Hematopoietic multipotent progenitor cell treated with erythropoietin and hydrocortisone succinate and interleukin-3 and kit ligand, for 17 days (in vitro differentiated cells): ENCODE measurements around the gene HDAC7.

Experiments
- DNase-seq: peaks from one replicate; pipeline ENCODE4 v3.0.0-alpha.2; 2015; ENCODE audit warnings: low spot score

HDAC7 gene

DNA sequence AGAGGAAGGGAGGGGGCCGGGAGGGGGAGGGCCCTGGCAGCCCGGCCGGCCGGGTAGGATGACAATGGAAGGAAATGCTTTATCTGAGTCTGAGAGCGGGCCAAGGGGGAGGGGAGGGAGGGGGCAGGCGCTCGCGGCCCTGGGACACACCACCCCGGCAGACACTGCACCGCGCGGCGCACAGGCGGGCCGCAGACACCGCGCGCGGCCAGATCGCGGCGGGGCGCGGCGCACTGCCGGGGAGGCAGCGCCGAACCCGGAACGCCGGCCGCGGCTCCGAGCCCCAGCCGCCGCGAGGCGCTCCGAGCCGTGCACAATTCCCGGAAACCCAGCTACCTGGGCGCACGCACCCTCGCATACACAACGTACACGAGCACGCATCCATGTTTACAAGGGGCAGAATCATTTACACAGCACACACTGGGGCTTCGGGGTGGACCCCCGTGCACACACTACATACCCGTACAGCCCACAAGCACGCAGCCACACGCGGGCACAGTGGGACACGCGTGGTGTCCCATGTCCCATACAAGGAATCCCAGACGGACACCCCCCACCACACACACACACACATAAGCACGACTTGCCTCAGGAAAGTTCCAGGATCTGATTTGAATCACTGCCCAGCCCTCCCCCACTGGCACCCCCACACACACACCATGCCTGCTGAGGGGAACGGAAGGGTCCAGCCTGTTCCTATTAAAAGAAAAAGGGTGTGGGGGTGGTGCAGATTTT is at the start of gene HDAC7:
HDAC7 (minus strand) TSS at position 8 of the 735 bp plus-strand sequence. CDS start 118 bp downstream, outside the sequence.
- no peak for DNase-seq

DNA sequence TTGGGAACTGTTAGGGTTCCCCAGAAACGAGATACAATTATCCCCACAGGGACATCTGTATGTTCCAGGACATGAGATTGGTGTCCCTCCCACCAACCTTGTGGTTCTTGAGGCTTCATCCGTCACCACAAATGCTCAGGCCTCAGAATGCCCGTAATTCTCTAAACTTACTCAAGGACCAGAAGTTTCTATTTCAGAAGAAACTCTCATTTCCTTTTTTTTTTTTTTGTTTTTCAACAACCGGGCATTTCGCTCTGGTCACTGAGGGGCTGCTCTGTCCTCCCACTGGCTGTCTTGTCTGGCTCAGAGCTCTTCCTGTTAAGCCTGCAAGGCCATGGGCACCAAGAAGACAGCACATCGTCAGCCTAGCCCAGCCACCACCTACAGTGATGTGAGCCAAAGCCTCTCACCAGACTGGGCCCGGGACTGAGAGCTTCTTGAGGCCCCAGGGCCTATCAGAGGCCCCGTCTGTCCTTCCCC is 48.9 kb upstream of the HDAC7 start:
- DNase-seq, result no peak

DNA sequence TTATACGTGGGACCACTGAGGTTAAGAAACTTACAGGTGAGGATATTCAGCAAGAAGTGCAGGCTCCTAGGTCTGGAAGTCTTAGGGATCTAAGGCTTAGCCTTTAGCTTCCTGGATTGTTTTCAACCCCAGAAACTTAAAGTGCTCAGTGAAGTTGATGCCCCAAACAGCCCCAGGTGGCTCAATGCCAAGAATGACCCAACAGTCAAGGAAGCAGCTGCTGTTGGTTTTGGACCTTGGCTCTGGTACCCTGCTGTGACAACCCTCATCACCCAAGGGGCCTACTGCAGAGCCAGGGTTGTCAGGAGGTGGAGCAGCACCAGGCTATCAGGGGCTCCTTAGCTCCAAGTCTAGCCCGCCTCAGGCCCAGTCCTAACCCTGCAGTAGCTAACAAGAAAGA is 48.3 kb upstream of the HDAC7 start:
- no peak for DNase-seq

DNA sequence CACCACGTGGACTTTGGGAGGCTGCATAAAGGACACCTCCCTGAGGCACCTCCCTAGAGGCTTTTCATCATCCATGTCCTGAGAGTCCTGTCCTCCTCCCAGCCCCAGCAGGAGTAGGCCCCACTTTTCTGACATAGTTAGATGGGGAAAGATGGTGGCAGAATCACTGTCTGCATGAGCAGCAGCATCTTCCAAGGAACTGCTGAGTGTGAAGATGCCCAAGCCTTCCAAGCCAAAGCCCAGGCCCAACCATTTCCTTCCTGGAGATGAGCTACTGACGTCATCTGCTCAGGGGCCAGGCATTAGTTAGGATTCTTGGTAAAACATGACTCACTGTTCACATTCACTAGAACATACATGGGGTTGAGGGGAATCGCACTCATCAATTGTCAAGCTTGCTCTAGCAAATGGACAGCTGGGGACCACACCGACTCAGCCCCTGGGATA is 47.8 kb upstream of the HDAC7 start:
- no peak for DNase-seq

DNA sequence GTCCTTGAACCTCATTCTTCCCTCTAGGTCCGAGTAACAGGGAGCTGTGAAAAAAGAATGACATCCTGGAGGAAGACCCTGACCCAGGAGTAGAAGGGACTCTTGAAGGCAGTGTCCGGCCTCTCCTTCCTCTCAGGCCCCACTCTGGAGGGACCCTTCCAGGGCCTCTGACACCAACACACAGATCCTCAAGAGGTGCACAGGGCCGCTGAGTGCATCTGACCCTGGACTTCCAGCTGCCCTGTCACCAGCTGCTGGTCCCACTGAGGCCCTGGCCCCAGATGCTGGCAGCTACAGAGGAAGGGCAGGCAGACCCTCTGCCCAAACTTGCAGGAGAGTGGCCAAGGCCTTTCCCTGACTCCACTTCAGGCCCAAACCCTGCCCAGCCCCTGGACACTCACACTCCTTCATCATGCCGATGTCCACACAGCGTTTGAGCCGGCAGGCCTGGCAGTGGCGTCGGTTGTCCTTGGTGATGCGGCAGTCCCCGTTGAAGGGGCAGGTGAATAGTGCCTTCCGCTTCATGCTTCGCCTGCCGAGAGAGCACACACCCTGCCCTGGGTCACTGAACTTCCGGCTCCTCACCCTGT is 45.0 kb upstream of the HDAC7 start:
- no peak for DNase-seq

DNA sequence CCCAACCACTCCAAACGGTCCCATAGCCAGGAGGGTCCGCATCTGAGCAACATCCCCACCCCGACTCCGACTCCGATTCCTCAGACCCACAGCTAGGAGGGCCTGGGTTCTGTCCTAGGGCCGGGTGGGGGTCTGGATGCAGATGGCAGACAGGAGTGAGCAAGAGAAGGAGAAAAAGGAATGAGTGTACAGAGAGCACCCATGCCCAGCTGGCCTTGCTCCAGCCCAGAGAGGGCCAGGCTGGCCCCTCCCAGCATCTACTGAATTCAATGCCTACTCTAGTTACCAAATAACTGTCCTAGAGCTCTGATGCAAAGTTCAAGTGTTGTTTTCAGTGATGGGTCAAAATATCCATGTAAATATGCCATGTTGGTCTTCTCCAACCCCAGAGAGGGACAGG is 44.3 kb upstream of the HDAC7 start:
- no peak for DNase-seq

DNA sequence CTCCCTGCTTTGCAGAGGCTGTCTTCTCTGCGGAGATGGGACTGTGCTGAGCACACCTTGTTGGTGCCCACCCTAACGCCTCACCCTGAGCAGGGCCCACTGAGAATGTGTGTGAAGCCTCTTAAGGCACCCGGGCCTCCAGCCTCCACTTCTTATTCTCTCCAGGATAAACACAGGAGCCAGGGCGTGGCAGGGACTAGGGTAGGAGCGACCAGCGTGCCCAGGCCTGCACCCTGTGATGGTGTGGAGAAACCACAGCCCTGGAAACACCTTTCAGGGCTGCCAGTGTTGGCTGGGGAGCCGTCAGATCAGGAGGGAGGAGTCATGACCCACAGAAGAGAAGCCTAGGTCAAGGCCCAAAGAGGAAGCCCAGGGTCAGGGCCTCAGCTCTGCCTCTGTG is 43.8 kb upstream of the HDAC7 start:
- DNase-seq, result no peak

DNA sequence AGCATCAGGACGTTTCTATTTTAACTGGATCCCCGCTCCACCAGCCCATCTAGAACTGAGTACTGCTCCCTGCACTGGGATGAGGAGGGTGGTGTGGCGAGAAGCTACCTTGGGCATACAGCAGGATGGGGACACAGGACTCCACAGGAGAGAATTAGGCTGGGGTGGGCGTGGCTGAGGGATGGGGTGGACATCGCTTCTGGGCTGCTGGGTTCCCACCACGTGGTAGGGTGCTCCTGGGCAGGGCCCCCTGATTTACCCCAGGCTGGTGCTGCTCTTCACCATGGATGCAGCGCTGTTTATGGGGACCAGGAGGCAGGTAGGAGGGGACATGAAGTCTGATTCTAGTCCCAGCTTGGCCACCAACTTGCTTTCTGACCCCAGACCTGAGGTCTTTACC is 43.2 kb upstream of the HDAC7 start:
- DNase-seq, result no peak

DNA sequence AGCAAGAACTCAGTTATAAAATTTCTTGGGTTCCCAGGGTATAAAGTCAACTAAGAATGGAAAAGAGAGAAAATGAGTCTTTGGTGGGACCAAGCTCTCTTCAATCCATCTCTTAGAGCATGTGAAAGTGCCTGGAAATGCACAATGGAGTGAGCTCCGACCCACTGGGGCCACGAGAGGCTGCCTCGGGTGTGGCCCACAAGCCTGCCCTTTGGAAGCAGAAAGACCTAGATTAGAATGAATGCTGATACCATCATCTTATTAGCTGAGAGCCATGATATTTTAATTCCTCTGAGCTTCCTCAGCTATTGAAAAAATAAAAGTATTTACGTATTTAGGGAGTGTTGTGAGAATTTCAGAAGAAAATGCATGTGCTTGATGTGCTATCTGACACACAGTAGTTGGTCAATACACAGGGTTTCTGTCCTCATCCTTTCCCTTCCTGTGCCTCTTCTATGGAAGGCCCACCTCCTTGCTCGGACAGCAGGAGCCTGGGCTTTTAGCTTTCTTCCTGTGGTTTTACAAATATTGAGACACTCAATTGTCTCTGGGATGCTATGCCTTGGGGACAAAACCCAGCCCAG is 42.6 kb upstream of the HDAC7 start:
- no peak for DNase-seq

DNA sequence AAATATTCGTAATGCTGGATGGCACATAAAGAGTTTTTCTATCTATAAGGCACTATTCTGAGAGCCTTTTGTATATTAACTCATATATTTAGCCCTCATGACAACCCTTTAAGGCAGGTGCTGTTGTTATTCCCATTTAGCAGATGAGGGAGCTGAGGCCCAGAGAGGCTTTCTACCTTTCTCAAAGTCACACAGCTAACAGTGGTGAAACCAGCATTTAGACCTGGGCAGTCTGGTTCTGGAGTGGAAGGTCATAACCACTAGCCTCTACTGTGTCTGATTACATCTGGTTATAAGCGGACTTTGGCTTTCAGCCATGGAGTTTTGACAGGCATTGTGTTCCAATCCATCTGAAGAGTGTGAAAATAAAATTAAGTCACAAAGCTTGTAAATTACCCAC is 41.2 kb upstream of the HDAC7 start:
- no peak for DNase-seq

DNA sequence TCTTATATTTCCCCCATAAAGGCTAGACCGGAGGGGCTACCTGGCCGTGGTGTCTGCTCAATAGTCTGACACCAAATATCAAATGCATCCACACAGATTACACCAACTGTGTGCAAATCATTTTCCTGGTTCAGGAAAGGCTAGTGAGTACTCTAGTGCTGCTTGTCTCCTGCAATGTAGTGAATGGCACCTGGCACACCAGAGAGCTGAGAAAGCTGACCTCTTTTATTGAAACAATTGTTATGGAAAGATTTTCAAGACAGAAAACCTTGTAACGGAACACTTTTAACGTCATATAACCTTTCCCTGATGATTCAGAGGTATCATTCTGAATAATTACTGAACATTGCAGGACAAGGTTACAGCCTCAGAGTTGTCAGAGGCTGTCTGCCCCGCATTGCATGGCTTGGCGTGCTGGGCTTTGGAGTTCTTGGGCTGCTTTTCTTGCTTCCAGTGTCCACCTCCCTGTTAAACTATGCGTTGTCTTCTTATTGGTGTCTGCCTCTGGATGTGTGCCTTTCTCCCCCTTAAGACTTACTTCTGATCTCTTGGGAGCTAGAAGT is 40.7 kb upstream of the HDAC7 start:
- DNase-seq, result no peak

DNA sequence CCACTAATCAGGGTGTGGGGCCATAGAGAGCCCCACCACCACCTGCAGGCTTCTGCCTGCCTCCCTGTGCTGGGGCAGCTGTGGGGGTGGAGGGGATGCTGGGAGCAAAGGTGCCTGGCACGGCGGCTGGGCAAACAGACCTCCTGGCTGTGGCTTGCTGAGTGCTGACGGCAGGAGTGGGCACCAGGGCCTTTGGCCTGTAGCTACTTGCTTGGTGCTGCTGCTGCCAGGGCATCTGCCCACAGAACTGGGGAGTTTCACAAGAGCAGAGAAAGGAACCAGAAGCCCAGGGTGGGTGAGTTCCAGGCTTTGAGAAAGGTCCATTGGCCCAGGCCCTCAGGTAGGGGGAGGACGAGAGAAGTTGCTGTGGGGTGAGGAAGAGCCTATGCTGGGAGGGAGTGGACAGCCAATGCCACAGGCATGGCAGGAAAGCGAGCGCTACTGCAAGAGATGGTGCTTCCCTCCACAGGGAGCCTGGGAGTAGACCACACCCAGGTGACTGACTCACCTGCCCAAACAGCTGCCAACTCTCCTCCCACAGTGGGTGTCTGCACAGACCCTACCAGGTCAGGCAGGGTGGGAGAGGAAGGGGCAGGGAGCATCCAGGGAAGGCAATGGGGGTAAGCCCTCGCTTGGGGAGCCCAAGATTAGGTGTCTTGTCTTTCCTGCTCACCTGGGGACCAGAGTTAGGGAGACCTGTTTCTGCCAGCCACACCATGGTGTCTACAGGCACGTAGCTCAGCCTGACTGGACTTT is 39.0 kb upstream of the HDAC7 start:
- DNase-seq, result no peak

DNA sequence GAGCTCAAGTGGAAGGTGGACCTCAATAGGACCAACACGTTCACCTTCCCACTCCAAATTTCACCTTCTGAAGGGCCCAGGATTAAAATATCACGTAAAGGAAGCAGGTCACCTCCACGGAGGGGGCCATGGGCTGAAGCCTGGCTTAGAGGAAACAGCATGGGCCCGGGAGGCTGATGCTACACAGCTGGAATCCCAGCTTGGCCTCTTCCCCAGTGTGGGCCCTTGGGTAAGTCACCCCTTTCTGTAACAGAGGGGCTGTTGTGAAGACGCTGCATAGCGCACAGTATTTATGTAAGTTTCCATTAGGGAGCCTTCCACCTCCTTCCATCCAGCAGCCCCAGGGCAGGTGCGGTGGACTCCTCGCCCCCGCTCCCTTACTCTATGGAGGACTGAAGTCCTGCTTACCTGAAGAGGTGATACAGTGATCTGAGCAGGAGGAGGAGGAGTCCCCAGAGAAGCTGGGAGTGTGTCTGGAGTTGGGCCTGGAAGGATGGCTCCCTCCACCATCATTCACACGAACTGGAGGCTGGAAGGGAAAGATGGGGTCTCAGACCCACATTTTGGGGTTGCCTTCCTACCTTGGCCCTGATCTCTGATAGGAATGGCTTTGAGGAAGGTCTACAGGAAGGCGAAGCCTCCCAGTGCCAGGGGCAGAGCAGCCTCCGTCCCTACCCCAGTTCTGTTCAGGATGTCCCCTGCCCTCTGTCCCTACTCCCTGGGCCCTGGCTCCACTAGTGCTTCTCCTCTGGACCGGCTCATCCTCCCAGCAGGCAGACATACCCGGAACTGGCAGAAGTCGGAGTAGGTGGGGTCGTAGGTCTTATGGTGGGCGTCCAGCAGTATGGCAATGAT is 37.2 kb upstream of the HDAC7 start:
- DNase-seq, result no peak

DNA sequence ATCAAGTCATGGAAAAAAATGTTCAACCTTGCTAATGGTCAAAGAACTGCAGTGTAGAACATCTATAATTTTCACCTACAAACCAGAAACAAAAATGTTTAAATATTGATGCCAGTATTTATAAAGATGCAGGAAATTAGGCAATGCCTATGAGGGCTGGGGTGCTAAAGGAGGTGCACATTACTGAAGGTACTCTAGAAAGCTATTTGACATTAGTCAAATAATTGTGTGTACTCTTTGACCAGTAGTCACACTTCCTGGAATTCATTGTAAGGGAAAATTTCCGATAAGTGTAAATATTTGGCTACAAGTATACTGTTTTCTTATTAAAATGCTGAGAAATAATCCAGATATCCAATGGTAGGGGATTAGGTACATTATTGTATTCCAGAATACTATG is 36.4 kb upstream of the HDAC7 start:
- no peak for DNase-seq

DNA sequence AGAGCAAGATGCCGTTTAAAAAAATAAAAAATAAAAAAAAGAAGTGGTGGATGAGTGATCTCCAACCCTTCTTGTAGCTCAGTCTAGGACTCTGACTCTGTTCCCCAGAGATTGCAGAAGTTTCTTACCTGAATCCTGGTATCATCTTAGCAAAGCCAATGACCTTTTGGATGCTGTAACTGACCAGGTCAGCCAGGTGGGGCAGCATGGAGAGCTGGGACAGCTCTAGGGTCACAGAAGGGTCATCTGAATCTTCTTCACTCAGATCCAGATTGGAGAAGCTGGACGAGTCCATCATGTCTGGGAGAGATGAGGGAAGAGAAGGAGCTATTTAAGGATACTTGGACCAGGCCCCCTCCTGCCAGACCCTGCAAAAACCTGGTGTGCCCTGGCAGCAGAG is 35.8 kb upstream of the HDAC7 start:
- no peak for DNase-seq

DNA sequence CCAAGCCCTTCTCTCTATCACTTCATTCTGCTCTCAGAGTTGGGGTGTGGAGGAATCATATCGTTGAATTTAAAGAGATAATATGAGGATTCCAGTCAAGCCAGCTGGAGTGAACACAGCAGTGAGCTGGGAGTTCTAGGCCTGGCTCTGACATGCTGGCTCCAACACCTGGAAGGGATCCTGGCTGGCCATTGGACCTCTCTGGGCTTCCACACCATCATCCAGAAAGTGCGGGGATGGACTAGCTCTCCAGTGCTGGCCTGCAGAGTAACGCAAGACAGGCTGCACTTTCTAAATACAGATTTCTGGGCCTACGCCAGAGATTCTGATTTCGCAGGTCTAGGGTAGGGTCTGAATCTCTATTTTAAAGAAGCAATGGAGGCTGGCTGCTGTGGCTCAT is 34.8 kb upstream of the HDAC7 start:
- DNase-seq, result no peak

DNA sequence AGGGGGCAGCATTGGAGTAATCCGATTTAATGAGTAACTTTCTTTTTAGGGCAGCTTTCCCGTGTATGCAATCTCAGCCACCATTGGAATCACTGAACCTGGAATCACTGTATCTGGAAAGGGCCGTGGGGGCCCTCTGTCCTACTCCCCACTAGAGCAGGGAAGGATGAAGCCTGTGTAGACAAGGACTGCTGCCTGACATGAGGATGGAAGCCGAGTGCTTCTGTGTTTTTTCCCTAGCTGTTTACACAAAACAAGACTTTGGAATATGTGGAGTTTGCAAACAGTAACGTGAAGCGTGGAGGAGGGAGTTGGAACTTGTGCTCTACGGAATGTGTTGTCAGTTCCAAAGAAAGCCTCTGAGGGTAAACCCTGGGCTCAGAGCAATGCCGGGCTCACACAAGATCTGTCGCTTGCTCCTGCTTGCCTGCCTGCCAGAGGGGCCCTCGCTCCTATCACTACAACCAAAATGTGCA is 32.4 kb upstream of the HDAC7 start:
- DNase-seq, result no peak

DNA sequence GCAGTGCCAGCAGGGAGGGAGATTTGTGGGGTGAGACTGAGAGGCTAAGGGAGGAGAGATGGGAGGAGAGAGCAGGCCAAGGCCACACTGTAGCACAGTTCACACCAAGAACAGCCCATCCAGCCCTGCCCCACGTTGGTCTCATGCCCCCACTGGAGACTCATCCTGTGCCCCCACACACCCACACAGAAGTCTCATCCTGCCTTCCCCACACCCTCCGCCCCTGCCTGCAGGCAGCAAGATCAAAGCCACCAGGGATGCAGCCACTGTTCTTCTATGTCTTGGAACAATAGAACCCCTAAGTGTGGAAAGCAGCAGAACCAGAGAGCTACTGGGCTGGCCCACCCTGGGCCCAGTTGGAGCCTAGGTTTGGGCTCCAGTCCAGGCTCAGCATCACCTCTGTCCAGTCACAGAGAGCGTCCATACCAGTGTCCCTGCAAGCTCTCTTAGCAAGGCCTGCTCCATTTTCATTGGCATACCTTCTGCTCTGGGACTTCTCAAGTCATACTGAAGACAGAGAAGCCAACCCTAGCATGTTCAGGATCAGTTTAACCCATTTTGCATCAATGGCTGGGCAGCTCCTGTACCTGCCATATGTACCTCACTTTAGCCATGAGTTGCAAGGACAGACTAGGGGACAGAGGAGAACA is 31.7 kb upstream of the HDAC7 start:
- no peak for DNase-seq

DNA sequence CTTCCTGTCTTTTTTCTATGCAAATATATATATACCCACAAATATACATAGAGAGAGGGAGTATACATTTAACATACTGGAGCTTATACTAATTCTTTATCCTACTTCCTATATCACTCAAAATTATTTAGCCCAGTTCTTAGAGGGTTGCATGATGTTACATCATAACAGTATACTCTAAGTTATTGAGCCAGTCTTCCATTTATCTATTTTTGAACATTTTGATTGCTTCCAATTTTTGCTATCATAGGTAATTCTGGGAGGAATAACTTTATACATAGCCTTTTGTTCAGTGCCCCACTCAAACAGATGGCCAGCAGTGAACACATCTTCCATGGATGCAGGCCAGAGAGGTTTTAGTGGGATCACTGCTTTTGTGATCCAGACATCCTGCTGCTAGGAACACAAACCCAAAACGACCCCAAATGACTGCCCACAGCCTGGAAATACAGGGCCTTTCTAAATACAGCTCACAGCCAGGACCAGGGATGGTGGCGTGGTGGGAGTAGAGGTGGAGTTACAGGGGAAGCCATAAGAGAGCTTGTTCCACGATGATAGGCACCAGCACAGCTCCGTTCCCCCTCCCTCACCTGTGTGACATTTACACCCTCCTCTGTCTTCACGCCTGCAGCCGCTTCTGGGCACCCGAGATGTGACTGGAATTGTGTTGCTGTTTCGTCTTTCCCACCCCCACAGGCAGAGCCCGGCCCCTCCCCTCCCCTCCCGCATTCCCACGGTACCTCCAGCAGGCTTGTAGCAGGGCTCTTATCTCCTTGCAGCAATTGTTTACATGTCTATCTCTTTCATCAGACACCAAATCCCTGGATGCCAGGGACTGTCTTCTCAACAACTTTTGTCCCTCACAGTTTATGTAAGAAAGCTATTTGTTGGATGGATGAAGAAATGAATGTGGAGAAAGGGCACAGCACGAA is 30.7 kb upstream of the HDAC7 start:
- no peak for DNase-seq

DNA sequence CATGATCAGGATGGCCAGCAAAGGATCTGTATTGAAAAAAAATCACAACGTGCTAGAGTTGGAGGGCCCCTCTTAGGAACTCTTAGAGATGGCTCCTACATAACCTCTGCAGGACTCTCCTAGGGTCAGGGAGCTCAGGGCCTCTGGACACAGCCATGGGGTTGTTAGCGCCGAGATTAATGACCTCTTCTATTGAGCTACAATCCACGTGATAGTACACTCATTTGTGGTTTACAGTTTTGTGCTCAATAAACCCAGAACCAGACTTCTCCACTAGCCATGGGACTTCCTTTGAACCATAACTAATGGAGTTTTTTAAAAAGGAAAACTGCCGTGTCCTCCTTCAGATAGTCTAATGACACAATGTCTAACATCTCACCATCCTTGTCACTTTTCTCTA is 29.6 kb upstream of the HDAC7 start:
- no peak for DNase-seq
